MCF 10A (cell line): Measurements from ENCODE around the gene TXNDC15. TPM values are rescaled to one million over a fixed set of nuclear protein-coding genes. Genes with fewer than 3 reads are reported as not detected.

ENCODE experiments used
- Bru-seq: library from RNA; stranded (reverse); fragments of 400-500 nt; gene quantifications from one replicate; lab custom pipeline; 2021; lab: Mats Ljungman, UMichigan
- BruChase-seq, 2 experiments: library from RNA; stranded (reverse); fragments of 400-500 nt; gene quantifications; one replicate each; lab custom pipeline; 2021; lab: Mats Ljungman, UMichigan
- BruUV-seq: library from RNA; stranded (reverse); fragments of 400-500 nt; replicated peaks from 2 replicates; lab custom pipeline; 2021; lab: Mats Ljungman, UMichigan
- CTCF ChIA-PET: fragments of 300-600 bp; sonication (Branson Sonifier 250); formaldehyde crosslinking; extraction: SDS; loops from one replicate; lab custom pipeline; 2021; ENCODE audit warnings: antibody characterized with exemption, inconsistent platforms; lab: Yijun Ruan, JAX
- POLR2A ChIA-PET: fragments of 300-600, 350-650 bp; sonication (Branson Sonifier 250); formaldehyde crosslinking; extraction: SDS; loops from one replicate; lab custom pipeline; 2020; ENCODE audit warnings: antibody characterized with exemption, inconsistent platforms; lab: Yijun Ruan, JAX
- DNase-seq: peaks from one replicate; pipeline ENCODE4 v3.0.0-alpha.2; 2018; ENCODE audit not compliant: unreplicated experiment
- H3K27ac Mint-ChIP-seq: one replicate; pipeline ENCODE4 v1.8.0; 2022; ENCODE audit warnings: mild to moderate bottlenecking, low read depth, mixed read lengths; ENCODE audit not compliant: unreplicated experiment
- H3K27me3 Mint-ChIP-seq: one replicate; pipeline ENCODE4 v1.8.0; 2022; ENCODE audit warnings: mixed read lengths; ENCODE audit not compliant: insufficient read depth, unreplicated experiment
- H3K36me3 Mint-ChIP-seq: one replicate; pipeline ENCODE4 v1.8.0; 2022; ENCODE audit warnings: mild to moderate bottlenecking, moderate library complexity, mixed read lengths; ENCODE audit not compliant: insufficient read depth, unreplicated experiment
- H3K4me1 Mint-ChIP-seq: one replicate; pipeline ENCODE4 v1.8.0; 2022; ENCODE audit warnings: mixed read lengths; ENCODE audit not compliant: insufficient read depth, unreplicated experiment
- H3K4me3 Mint-ChIP-seq: one replicate; pipeline ENCODE4 v1.8.0; 2022; ENCODE audit warnings: mild to moderate bottlenecking, moderate library complexity, mixed read lengths; ENCODE audit not compliant: unreplicated experiment
- H3K9me3 Mint-ChIP-seq: one replicate; pipeline ENCODE4 v1.8.0; 2022; ENCODE audit warnings: mixed read lengths; ENCODE audit not compliant: unreplicated experiment
- intact Hi-C: fragments of 100-400 bp; cut with micrococcal nuclease; formaldehyde crosslinking; loops from 2 replicates; pipeline ENCODE4 v1.14.1; 2022
- long read RNA-seq: library from polyadenylated mRNA; stranded (forward); transcript quantifications from one replicate; pipeline ENCODE4 v2.0.0, GENCODE V29; 2022
- total RNA-seq: library from RNA; stranded (reverse); gene quantifications from 2 replicates; pipeline ENCODE4 v1.2.3, GENCODE V29; 2022
- TF ChIP-seq, protein P1 (sequence below): fragments of 200-600 bp; IDR thresholded peaks from one replicate; pipeline ENCODE4 v1.8.0; 2022; ENCODE audit warnings: antibody characterized with exemption, mild to moderate bottlenecking; ENCODE audit not compliant: unreplicated experiment

TXNDC15 gene, protein sequence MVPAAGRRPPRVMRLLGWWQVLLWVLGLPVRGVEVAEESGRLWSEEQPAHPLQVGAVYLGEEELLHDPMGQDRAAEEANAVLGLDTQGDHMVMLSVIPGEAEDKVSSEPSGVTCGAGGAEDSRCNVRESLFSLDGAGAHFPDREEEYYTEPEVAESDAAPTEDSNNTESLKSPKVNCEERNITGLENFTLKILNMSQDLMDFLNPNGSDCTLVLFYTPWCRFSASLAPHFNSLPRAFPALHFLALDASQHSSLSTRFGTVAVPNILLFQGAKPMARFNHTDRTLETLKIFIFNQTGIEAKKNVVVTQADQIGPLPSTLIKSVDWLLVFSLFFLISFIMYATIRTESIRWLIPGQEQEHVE
- total RNA-seq (57.0 and 66.0 TPM in 2 replicates), Bru-seq, nascent RNA (percentile 89 among the genes with signal in this experiment), BruChase-seq, experiment 1, labeled RNA remaining after a 6-hour chase (percentile 91 among the genes with signal in this experiment), BruChase-seq, experiment 2, labeled RNA remaining after a 2-hour chase (percentile 92 among the genes with signal in this experiment)
- long read RNA-seq, transcript TXNDC15-201 (5 exons, 3,548 nt) = major isoform, 42 of 64 reads
- long read RNA-seq, partial matches to known transcripts = 2 of 64 reads
- long read RNA-seq, other reads (novel, unspliced or antisense) = 19 of 64 reads

DNA sequence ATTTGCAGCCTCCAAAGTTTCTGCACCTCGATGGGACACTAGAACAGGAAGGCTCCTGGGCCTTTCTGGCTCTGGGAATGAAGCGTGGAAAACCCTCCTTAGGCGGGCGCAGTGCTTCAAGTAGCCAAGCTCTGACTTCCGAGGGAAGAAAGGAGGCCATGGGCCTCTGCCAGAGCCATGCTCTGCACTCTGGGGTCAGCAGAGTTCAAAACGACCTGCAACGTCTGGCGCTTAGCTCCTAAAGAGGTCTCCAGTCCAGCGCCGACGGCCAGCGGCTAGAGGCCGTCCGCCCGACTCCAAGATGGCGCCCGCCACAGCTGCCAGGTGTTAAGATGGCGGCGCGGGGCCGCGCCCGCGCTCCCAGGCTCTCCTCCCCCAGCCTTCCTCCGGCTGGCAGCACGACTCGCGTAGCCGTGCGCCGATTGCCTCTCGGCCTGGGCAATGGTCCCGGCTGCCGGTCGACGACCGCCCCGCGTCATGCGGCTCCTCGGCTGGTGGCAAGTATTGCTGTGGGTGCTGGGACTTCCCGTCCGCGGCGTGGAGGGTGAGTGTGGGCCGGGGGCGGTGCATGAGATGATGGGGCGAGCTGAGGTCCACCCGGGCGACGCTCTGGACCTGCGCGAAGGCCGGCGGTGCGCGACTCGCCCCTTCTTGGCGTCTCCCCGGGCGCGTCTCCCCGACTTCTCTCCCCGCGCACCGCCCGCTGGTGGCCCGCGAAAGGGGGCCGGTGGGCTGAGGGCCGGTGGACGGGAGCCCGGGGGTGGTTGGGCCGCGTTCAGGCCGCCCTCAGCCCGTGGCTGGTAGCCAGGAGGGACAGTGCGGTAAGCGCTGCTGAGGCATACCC lies at the start of gene TXNDC15:
TSS of gene TXNDC15 (plus strand) at position 385 of the 844 bp plus-strand sequence. CDS start at position 442, 57 bp downstream.
- peak; percentile 87 for DNase-seq
- H3K27ac Mint-ChIP-seq = peak within 1 kb of the TSS; percentile 97
- intact Hi-C loops = loop anchor here (1.0 kb wide), 1 partner anchor 30 kb away; no protein-coding TSS in a partner anchor
- ChIA-PET POLR2A (interaction anchor here (0.7 to 2.9 kb wide), 18 partner anchors 9 to 1981 kb away, joined by 3 to 32 read pairs (median 4); partner anchors contain the start of genes C5orf24, PCBD2 and SKP1), CTCF (interaction anchor here (0.5 to 1.9 kb wide), 6 partner anchors 25 to 1912 kb away, joined by 3 to 7 read pairs (median 4); partner anchors contain the start of gene PCBD2)
- peak within 1 kb of the TSS; percentile 98 for H3K4me3 Mint-ChIP-seq
- H3K4me1 Mint-ChIP-seq = peaks cover 28% of the 10 kb centered on the region
- TF ChIP-seq, protein P1, sequence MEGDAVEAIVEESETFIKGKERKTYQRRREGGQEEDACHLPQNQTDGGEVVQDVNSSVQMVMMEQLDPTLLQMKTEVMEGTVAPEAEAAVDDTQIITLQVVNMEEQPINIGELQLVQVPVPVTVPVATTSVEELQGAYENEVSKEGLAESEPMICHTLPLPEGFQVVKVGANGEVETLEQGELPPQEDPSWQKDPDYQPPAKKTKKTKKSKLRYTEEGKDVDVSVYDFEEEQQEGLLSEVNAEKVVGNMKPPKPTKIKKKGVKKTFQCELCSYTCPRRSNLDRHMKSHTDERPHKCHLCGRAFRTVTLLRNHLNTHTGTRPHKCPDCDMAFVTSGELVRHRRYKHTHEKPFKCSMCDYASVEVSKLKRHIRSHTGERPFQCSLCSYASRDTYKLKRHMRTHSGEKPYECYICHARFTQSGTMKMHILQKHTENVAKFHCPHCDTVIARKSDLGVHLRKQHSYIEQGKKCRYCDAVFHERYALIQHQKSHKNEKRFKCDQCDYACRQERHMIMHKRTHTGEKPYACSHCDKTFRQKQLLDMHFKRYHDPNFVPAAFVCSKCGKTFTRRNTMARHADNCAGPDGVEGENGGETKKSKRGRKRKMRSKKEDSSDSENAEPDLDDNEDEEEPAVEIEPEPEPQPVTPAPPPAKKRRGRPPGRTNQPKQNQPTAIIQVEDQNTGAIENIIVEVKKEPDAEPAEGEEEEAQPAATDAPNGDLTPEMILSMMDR = no peak
- H3K36me3 Mint-ChIP-seq = peaks cover 21% of the 10 kb centered on the region
- no peaks in the 10 kb centered on the region for H3K27me3 Mint-ChIP-seq
- no peaks in the 10 kb centered on the region for H3K9me3 Mint-ChIP-seq
- no TSS peak for BruUV-seq

DNA sequence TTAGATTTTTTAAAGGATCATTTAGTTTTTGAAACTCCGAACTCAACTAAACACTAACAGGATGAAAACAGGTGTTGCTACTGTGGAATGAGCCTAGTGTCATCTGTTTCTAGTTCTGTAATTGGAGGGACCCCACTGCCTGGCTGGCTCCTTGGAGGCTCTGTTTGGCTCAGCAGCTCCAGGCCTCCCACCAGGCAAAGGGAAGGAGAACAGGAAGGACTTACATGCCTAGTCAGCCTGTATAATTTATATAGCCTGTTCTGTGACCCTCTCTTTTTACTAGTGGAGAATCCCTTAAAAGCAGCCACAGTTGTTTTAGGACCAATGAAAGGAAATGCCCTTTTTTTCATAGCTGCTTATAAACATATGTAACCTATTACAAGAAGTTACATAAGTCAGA lies 49.5 kb upstream of the TXNDC15 start:
- TF ChIP-seq, protein P1 = no peak
- POLR2A ChIA-PET = interaction anchor here (0.6 to 1.1 kb wide), 2 partner anchors 14 to 67 kb away, joined by 3 read pairs; no protein-coding TSS in a partner anchor
- intact Hi-C loops = no loop called here
- no peak overlapping the region for H3K27ac Mint-ChIP-seq
- H3K4me1 Mint-ChIP-seq = no peaks in the 10 kb centered on the region
- DNase-seq = no peak
- no peaks in the 10 kb centered on the region for H3K9me3 Mint-ChIP-seq
- no peaks in the 10 kb centered on the region for H3K27me3 Mint-ChIP-seq
- H3K4me3 Mint-ChIP-seq = no peak overlapping the region
- peaks cover 94% of the 10 kb centered on the region for H3K36me3 Mint-ChIP-seq
- CTCF ChIA-PET = interaction anchor here (0.6 to 1.5 kb wide), 3 partner anchors 8 to 139 kb away, joined by 3 read pairs; partner anchors contain the start of gene C5orf24
- no TSS peak for BruUV-seq

DNA sequence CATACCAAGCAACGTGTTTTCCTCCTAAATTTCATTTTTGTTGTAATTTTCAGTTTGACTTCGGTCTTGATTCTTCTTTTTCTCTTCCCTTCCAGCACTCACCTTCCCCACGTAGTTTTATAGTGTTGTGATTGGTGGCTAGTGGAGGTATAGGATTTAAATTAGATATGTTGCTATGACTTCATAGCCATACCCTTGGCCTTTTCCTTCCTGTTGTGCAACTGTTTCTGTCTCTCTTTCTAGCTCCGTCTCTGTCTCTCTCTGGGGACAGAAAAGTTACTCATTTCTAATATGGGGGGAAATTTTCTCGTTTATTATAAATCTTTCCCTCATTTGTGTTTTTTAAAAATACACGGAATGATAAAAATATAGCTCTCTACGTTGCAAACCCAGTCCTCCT lies 49.0 kb upstream of the TXNDC15 start:
- Mint-ChIP-seq H3K27me3 (no peaks in the 10 kb centered on the region), H3K4me3 (no peak overlapping the region), H3K4me1 (no peaks in the 10 kb centered on the region), H3K9me3 (no peaks in the 10 kb centered on the region), H3K36me3 (peaks cover 94% of the 10 kb centered on the region), H3K27ac (no peak overlapping the region)
- no TSS peak for BruUV-seq
- TF ChIP-seq, protein P1 = no peak
- ChIA-PET CTCF (interaction anchor here (0.5 to 1.5 kb wide), 3 partner anchors 15 to 139 kb away, joined by 3 read pairs; partner anchors contain the start of gene C5orf24), POLR2A (interaction anchor here (0.6 to 1.1 kb wide), 3 partner anchors 14 to 67 kb away, joined by 3 read pairs; partner anchors contain the start of gene C5orf24)
- DNase-seq = no peak
- intact Hi-C loops = no loop called here
